ENCODE data around the gene TMEM9.
A peak's percentile ranks its signal among the peaks of the same experiment; 100 is the strongest.

TMEM9 gene

GRCh38 chr1:201104141-201104540 is 50.1 kb downstream of the TMEM9 start:
- DNase-seq (ENCODE audit: low spot score): no peak

- no peak for DNase-seq (ENCODE audit: low spot score)
These were observed 50.6 kb downstream of the TMEM9 start for GRCh38 chr1:201103666-201104065.

GRCh38 chr1:201100169-201100930 is 53.9 kb downstream of the TMEM9 start:
- DNase-seq (ENCODE audit: low spot score): no peak

- no peak for DNase-seq (ENCODE audit: low spot score)
These were observed 55.1 kb downstream of the TMEM9 start for GRCh38 chr1:201098992-201099677.

- DNase-seq (ENCODE audit: low spot score): no peak
These were observed 57.1 kb downstream of the TMEM9 start for GRCh38 chr1:201096977-201097856.

- DNase-seq (ENCODE audit: low spot score): no peak
These were observed 58.2 kb downstream of the TMEM9 start for GRCh38 chr1:201096041-201096461.

GRCh38 chr1:201095581-201095980 is 58.7 kb downstream of the TMEM9 start:
- no peak for DNase-seq (ENCODE audit: low spot score)

- no peak for DNase-seq (ENCODE audit: low spot score)
These were observed 59.4 kb downstream of the TMEM9 start for GRCh38 chr1:201094832-201095231.

GRCh38 chr1:201093962-201094361 is 60.3 kb downstream of the TMEM9 start:
- DNase-seq (ENCODE audit: low spot score): no peak

- no peak for DNase-seq (ENCODE audit: low spot score)
These were observed 60.7 kb downstream of the TMEM9 start for GRCh38 chr1:201093561-201093960.

GRCh38 chr1:201092738-201093137 is 61.5 kb downstream of the TMEM9 start:
- no peak for DNase-seq (ENCODE audit: low spot score)

GRCh38 chr1:201091256-201091655 is 63.0 kb downstream of the TMEM9 start:
- DNase-seq (ENCODE audit: low spot score): no peak

- no peak for DNase-seq (ENCODE audit: low spot score)
These were observed 63.7 kb downstream of the TMEM9 start for GRCh38 chr1:201090541-201090940.

GRCh38 chr1:201089596-201089995 is 64.7 kb downstream of the TMEM9 start:
- DNase-seq (ENCODE audit: low spot score): no peak

GRCh38 chr1:201088901-201089525 is 65.3 kb downstream of the TMEM9 start:
- DNase-seq (ENCODE audit: low spot score): no peak

- DNase-seq (ENCODE audit: low spot score): no peak
These were observed 65.9 kb downstream of the TMEM9 start for GRCh38 chr1:201088395-201088794.

GRCh38 chr1:201085902-201086735 is 68.2 kb downstream of the TMEM9 start:
- peak; percentile 92 for DNase-seq (ENCODE audit: low spot score)
